Aorta (tissue), 5 donors: ENCODE results near the gene CCSER1. TPM values are rescaled to one million over a fixed set of nuclear protein-coding genes. Genes with fewer than 3 reads are reported as not detected.

Experiments
- ATAC-seq: fragments of 200-7000 bp; cut with Tn5 transposase; one replicate; pipeline ENCODE4 v1.9.1; 2022; ENCODE audit warnings: moderate library complexity; ENCODE audit not compliant: low FRiP score
- DNase-seq, 2 donors: peaks; one replicate each; pipeline ENCODE4 v3.0.0-alpha.2; 2020
- H3K27ac ChIP-seq, 2 donors: one replicate each; pipeline ENCODE4 v1.5.1; 2013; ENCODE audit warnings: low read length in 2 of 2, mild to moderate bottlenecking in 2 of 2, moderate library complexity in 2 of 2, control low read depth in 1 of 2, inconsistent platforms in 1 of 2, low read depth in 1 of 2
- H3K27me3 ChIP-seq, 2 donors: one replicate each; pipeline ENCODE4 v1.6.1; 2013; ENCODE audit warnings: control low read depth in 1 of 2, low read length in 1 of 2, mild to moderate bottlenecking in 1 of 2, moderate library complexity in 1 of 2; ENCODE audit not compliant: insufficient read depth in 2 of 2, control insufficient read depth in 1 of 2
- H3K36me3 ChIP-seq, 2 donors: one replicate each; pipeline ENCODE4 v1.6.1; 2013; ENCODE audit warnings: control low read depth in 1 of 2, low read length in 1 of 2, mild to moderate bottlenecking in 1 of 2; ENCODE audit not compliant: insufficient read depth in 2 of 2, control insufficient read depth in 1 of 2
- H3K4me1 ChIP-seq, 2 donors: one replicate each; pipeline ENCODE4 v1.6.1; 2013; ENCODE audit warnings: low read length in 2 of 2, control low read depth in 1 of 2, mild to moderate bottlenecking in 1 of 2, moderate library complexity in 1 of 2; ENCODE audit not compliant: insufficient read depth in 2 of 2, control insufficient read depth in 1 of 2
- H3K4me3 ChIP-seq, 2 donors: one replicate each; pipeline ENCODE4 v1.5.1; 2013; ENCODE audit warnings: low read length in 2 of 2, control low read depth in 1 of 2, mild to moderate bottlenecking in 1 of 2
- H3K9me3 ChIP-seq: one replicate; pipeline ENCODE4 v1.6.1; 2013; ENCODE audit warnings: mild to moderate bottlenecking, low read length; ENCODE audit not compliant: control insufficient read depth
- WGBS, 2 donors: extraction: QIAGEN DNeasy Blood & Tissue Kit; methylation state at CpG; one replicate each; pipeline ENCODE4 v1.1.7; 2013; 5-methylcytosine and 5-hydroxymethylcytosine counted together
- intact Hi-C, 2 donors: fragments of 100-400 bp; cut with DNase I; formaldehyde crosslinking; loops; one replicate each; pipeline versions ENCODE4 v1.14.2 to v1.15.0; 2022
- polyA plus RNA-seq, 2 donors: library from polyadenylated mRNA; stranded (reverse); fragments of 200-250 nt; gene quantifications; one replicate each; pipeline ENCODE4 v1.2.3, GENCODE V29; 2013
- total RNA-seq, 2 donors: library from RNA; stranded (reverse); fragmentation: NEBNext Ultra II Directional; extraction: Animal tissue kit (Norgen Biotek cat#: 25700); gene quantifications; one replicate each; pipeline ENCODE4 v1.2.1, GENCODE V29; 2021
- donor health status: healthy with polysubstance abuse.
- donor health status: Bipolar disorder and iron deficiency.
- donor health status: DM: no; HTN: no; CAD: no.
- donor health status: DM: no; HTN: no; CAD: no.
- donor health status: DM: yes; HTN: yes; CAD: no.

CCSER1 gene
- total and polyA plus RNA-seq, 4 donors: 2.0 to 9.5 (median 9.3) TPM; not detected in 1

DNA sequence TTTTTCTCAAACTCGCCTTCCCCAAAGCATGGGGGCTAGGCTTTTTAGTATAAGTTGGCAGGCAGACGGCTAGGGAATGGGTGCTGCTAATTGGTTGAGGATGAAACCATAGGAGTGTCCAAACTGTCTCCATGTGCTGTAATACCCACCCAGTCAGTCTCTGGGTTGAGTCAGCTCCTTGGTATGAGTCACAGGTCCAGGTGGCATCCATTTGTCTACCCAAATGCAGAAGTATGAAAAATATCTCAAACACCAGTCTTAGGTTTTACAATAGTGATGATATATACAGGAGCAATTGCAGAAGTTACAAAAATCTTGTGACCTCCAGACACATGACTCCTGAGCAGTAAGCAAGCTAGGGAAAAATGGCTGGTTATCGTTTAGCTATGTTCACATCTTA lies 27.4 kb upstream of the CCSER1 start:
- no peak for ATAC-seq
- Histone ChIP-seq H3K27me3 (no peaks in the 10 kb centered on the region), H3K9me3 (peaks cover 5% of the 10 kb centered on the region), H3K4me1 (no peaks in the 10 kb centered on the region), H3K4me3 (no peak overlapping the region), H3K27ac (no peak overlapping the region), H3K36me3 (no peaks in the 10 kb centered on the region)
- 73 to 78% methylated on average over 3 of the region's 3 CpGs for WGBS, 2 donors
- DNase-seq: no peak
- intact Hi-C loops: no loop called here

DNA sequence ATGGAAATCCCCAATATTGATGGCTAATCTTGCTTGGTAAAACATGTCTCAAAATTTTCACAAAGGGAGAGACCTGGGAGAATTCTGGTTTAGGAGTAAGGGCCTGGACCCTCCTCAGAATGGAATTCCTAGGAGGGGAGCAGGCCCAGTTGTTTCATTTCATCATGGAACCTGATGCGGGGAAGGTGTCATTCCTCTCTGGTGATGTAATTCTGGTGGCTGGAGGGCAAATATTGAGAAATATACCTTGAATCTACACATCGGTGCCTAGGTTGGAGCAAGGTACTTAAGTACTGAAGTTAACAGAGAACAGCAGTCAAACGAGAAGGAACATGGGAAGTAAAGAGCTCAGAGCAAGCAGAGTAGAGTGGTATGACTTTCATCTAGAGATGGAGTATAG lies 23.2 kb upstream of the CCSER1 start:
- no peaks in the 10 kb centered on the region for H3K36me3 ChIP-seq
- H3K27ac ChIP-seq: no peak overlapping the region
- ATAC-seq (no peak), DNase-seq (no peak)
- intact Hi-C loops: no loop called here
- H3K9me3 ChIP-seq: no peaks in the 10 kb centered on the region
- H3K4me1 ChIP-seq: no peaks in the 10 kb centered on the region
- H3K4me3 ChIP-seq: no peak overlapping the region
- no peaks in the 10 kb centered on the region for H3K27me3 ChIP-seq
- 78 to 82% methylated on average over 3 of the region's 3 CpGs for WGBS, 2 donors

DNA sequence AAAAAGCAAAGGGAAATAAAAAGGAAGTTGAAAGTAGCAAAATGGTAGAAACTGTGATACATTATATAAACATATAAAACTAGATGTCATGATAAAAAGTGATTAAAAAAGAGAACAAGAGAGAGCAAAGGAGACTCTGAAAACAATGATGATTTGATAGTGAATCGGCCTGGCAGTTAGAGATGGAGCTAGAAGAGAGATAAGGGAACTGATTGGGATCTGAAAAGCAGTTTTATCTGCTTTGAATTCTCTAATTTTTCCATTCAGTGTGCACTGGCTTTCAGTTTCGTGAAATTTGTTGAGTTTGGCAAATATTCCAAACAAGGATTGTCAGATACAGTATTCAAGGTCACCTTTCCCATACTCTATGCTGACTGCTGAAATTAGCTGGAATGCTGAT lies 21.9 kb upstream of the CCSER1 start:
- DNase-seq (no peak), ATAC-seq (no peak)
- Histone ChIP-seq H3K4me3 (no peak overlapping the region), H3K9me3 (no peaks in the 10 kb centered on the region), H3K27ac (no peak overlapping the region), H3K36me3 (no peaks in the 10 kb centered on the region), H3K4me1 (no peaks in the 10 kb centered on the region), H3K27me3 (no peaks in the 10 kb centered on the region)
- 17% methylated on average over 2 of the region's 2 CpGs for WGBS, 2 donors
- intact Hi-C loops: no loop called here

DNA sequence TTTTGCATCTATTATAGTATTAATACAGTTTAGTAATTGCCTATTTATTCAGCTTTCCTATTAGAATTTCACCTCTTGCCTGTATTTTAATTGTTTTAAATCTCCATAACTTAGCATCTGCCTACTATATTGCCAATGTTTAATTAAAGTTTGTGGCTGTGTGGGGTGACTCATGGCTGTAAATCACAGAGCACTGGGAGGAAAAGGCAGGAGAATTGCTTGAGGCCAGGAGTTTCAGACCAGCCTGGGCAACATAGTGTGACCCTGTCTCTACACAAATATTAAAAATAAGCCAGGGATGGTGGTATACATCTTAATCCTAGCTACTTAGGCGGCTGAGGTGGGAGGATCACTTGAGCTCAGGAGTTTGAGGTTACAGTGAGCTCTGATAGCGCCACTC lies 14.5 kb upstream of the CCSER1 start:
- no peak overlapping the region for H3K27ac ChIP-seq
- no peaks in the 10 kb centered on the region for H3K36me3 ChIP-seq
- H3K4me3 ChIP-seq: no peak overlapping the region
- H3K27me3 ChIP-seq: no peaks in the 10 kb centered on the region
- H3K9me3 ChIP-seq: peaks cover 3% of the 10 kb centered on the region
- DNase-seq (no peak), ATAC-seq (no peak)
- H3K4me1 ChIP-seq: no peaks in the 10 kb centered on the region
- intact Hi-C loops: no loop called here
- 77 to 89% methylated on average over 2 of the region's 2 CpGs for WGBS, 2 donors

DNA sequence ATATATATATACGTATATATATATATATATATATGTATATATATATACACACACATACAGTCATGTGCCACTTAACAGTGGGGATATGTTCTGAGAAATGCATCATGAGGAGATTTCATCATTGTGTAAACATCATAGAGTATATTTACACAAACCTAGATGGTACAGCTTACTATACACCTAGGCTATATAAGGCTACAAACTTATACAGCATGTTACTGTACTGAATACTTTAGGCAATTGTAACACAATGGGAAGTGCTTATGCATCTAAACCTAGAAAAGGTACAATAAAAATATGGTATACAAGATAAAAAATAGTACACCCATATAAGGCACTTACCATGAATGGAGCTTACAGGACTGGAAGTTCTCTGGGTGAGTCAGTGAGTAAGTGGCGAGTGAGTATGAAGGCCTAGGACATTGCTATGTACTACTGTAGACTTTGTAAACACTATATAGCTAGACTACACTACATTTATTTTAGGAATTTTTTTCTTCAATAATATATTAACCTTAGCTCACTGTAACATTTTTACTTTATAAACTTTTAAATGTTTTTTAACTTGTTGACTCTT lies 13.2 kb upstream of the CCSER1 start:
- intact Hi-C loops: no loop called here
- no peak overlapping the region for H3K4me3 ChIP-seq
- H3K9me3 ChIP-seq: peaks cover 3% of the 10 kb centered on the region
- no peaks in the 10 kb centered on the region for H3K27me3 ChIP-seq
- DNase-seq (no peak), ATAC-seq (no peak)
- 50 to 88% methylated on average over 1 to 2 of the region's 2 CpGs for WGBS, 2 donors
- H3K4me1 ChIP-seq: no peaks in the 10 kb centered on the region
- no peak overlapping the region for H3K27ac ChIP-seq
- no peaks in the 10 kb centered on the region for H3K36me3 ChIP-seq

DNA sequence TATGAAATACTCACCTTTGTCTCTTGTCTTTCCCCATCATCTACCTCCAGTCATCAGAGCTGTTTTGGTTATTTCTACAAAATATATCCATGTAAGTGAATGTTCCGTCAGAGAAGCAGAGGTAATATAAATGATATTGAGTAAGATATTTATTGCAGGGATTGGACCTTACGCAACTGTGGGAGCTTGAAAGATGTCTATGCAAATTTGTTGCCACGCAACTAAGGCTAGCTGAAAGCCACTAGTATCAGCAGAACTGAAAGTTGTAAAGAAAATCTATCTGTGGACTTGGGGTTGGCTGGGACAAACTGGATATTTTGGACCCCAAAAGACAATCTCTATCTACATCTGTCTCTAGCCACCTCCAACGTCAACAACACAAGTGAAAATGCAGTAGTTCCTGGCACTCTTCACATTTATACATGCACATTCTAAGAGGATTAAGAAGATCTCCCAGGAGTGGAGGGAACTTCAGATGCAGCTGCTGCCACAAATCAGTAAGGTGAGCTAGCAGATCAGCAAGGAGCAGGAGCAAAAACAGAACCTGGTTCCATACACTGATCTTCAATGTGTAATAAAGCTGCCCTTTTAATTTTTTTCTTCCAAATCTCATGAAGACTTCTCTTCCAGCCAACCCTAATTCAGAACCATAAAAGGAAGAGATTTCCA lies 8.5 kb upstream of the CCSER1 start:
- no peak overlapping the region for H3K27ac ChIP-seq
- 49 to 54% methylated on average over 4 of the region's 4 CpGs for WGBS, 2 donors
- H3K27me3 ChIP-seq: no peaks in the 10 kb centered on the region
- intact Hi-C loops: no loop called here
- no peaks in the 10 kb centered on the region for H3K4me1 ChIP-seq
- DNase-seq: no peak
- no peak overlapping the region for H3K4me3 ChIP-seq
- H3K9me3 ChIP-seq: peaks cover 3% of the 10 kb centered on the region
- ATAC-seq: no peak
- H3K36me3 ChIP-seq: no peaks in the 10 kb centered on the region

DNA sequence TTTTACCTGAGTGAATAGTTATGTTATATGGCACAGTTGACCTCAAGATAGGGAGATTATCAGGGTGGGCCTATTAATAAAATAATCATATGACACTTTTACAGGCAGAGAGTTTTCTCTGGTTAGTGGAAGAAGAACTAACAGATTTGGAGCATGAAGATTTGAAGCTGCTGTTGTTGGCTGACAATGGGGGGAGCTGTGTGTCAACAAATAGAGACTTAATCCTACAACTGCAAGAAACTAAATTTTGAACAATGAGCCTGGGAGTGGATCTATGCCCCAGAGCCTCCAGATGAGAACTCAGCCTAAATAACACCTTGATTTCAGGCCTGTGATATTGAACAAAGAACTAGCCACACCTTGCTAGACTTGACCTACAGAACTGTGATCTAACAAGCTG lies 7.2 kb upstream of the CCSER1 start:
- Histone ChIP-seq H3K27me3 (no peaks in the 10 kb centered on the region), H3K4me1 (no peaks in the 10 kb centered on the region), H3K9me3 (peaks cover 3% of the 10 kb centered on the region), H3K27ac (no peak overlapping the region), H3K4me3 (no peak overlapping the region), H3K36me3 (no peaks in the 10 kb centered on the region)
- intact Hi-C loops: no loop called here
- no peak for DNase-seq
- ATAC-seq: no peak

DNA sequence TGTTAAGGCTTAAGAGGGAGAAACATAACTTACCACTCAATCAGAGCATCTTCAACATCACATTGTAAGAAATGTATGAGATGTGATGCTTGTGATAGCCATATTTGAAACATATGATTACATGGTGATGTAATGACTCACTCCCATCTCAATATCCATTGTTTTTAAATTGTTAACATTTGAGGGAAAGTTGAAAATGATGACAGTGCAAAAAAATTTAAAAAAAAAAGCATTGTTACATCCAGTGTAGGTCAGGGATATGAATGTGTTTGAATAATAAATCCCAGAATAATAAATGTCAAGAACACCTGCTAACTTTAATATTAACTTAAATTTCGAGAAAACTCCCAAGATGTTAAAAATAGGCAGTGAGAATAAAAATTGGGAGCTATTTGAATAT lies 6.4 kb upstream of the CCSER1 start:
- H3K4me3 ChIP-seq: no peak overlapping the region
- WGBS, 2 donors: 57 to 72% methylated on average over 1 of the region's 1 CpG
- H3K9me3 ChIP-seq: peaks cover 1% of the 10 kb centered on the region
- no peak for ATAC-seq
- no peaks in the 10 kb centered on the region for H3K27me3 ChIP-seq
- H3K27ac ChIP-seq: no peak overlapping the region
- DNase-seq: no peak
- no peaks in the 10 kb centered on the region for H3K36me3 ChIP-seq
- intact Hi-C loops: no loop called here
- no peaks in the 10 kb centered on the region for H3K4me1 ChIP-seq

DNA sequence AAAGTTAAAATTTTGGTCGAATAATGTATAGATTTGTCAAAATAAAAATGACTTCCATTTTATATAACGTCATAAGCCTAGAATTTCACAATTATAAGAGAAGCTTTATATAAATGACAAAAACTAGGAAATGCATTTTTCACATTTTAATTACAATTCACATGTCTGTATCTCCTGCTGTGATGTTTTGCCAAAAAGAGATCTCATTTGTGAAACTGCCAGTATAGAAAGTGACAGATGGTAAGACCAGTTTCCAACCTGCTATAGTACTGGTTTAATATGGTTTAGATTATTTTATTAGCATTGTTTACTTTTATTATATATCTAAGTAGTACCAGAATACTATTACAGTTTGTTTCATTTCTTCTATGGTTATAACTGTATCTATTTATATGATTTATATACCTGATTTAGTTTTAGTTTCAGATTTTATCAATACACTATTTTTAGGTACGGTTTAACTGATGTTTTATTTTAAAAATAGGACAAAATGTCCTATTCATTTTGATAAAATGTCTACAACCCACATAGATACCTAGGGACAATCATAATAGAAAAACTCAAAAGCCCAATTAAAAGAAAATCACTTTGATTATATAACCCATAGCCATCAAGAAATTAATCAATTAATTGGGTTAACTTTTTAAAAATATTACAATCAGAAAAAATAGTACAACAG lies 5.4 kb upstream of the CCSER1 start:
- Histone ChIP-seq H3K27ac (no peak overlapping the region), H3K27me3 (no peaks in the 10 kb centered on the region), H3K4me3 (no peak overlapping the region), H3K36me3 (no peaks in the 10 kb centered on the region), H3K4me1 (no peaks in the 10 kb centered on the region), H3K9me3 (peaks cover 1% of the 10 kb centered on the region)
- DNase-seq (no peak), ATAC-seq (no peak)
- intact Hi-C loops: no loop called here
- 55 to 59% methylated on average over 3 of the region's 3 CpGs for WGBS, 2 donors
